ENCODE measurements around the gene PKN2. TPM values are rescaled to one million over a fixed set of nuclear protein-coding genes. Genes with fewer than 3 reads are reported as not detected.

PKN2 gene
- total and polyA plus RNA-seq, 9 of the 15 experiments (the other 6 are each of a cell fraction or from before 2014, with no cell fraction given): 4.5 to 25.3 (median 19.2) TPM

DNA sequence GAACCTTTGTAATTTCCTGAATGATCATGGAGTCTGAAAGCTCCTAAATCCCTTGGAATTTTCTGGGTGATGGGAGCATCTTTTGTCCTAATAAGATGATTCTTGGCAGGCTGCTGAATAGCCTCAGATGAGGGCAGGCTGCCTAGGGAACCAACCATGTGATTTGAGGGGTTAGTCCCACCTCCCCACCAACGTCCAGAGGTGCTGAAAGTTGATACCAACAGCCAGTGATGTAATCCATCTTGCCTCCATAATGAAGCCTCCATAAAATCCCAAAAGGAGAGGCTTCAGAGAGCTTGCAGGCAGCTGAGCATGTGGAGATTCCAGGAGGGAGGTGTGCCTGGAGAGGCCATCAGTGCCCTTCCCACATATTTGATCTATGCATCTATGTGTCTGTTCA is 163.6 kb downstream of the PKN2 start:
- Histone ChIP-seq H3K9me1 (ENCODE audit: control insufficient read depth, insufficient read depth, low read length) (no peaks in the 10 kb centered on the region), H3K36me3 (ENCODE audit: control insufficient read depth, insufficient read depth, low read length) (peaks cover 3% of the 10 kb centered on the region; the same call in 1 of the 3 replicates), H3K9me3 (replicated peaks; ENCODE audit: control insufficient read depth, insufficient read depth, low read depth, low read length) (no peaks in the 10 kb centered on the region), H2AFZ (ENCODE audit: low read depth, low read length) (no peak overlapping the region), H3K27ac (ENCODE audit: extremely low read depth, low read depth, low read length) (no peak overlapping the region), H3K27me3 (ENCODE audit: control insufficient read depth in 2 of 2, insufficient read depth in 2 of 2, low read length in 2 of 2) (no peaks in the 10 kb centered on the region), H3K9ac (ENCODE audit: insufficient read depth in 1 of 2, low read depth in 2 of 2, low read length in 2 of 2) (no peak overlapping the region), H3K4me1 (replicated peaks in 1 of 2; ENCODE audit: control insufficient read depth in 2 of 2, insufficient read depth in 2 of 2, low read length in 2 of 2) (no peaks in the 10 kb centered on the region), H4K20me1 (replicated peaks; ENCODE audit: control insufficient read depth, insufficient read depth, low read length) (no peaks in the 10 kb centered on the region), H3K4me2 (ENCODE audit: insufficient read depth, low read length) (no peak overlapping the region), H3K79me2 (ENCODE audit: control insufficient read depth, insufficient read depth, low read length) (no peaks in the 10 kb centered on the region), H3K4me3 (no peak overlapping the region)
- no TSS peak for BruUV-seq (replicated peaks)
- DNase-seq (ENCODE audit: extremely low read depth in 1 of 4, low spot score in 3 of 4) (no peak), FAIRE-seq (no peak), ATAC-seq (no peak)
- ChIA-PET CTCF (ENCODE audit: low intra/inter-chr PET ratio) (no interaction called here), POLR2A (interaction anchor here (0.7 to 1.9 kb wide), 2 partner anchors 17 to 31 kb away, joined by 3 to 6 read pairs; no protein-coding TSS in a partner anchor)
- intact Hi-C loops (cut with micrococcal nuclease): no loop called here
- whole genome bisulfite sequencing (ENCODE audit: insufficient coverage, low coverage, missing lambda C conversion rate): 0% methylated on average over 1 of the region's 1 CpG
- in situ Hi-C loops (cut with MboI): no loop called here
- TF ChIP-seq PHTF2 (CRISPR knock-in tag; IDR thresholded peaks at IDR 0.05) (no peak), PCBP2 (IDR thresholded peaks at IDR 0.05; ENCODE audit: low read depth, low read length, poor library complexity, severe bottlenecking) (no peak), HIVEP1 (CRISPR knock-in tag; IDR thresholded peaks at IDR 0.05) (no peak), ZKSCAN1 (IDR thresholded peaks at IDR 0.05; ENCODE audit: low read depth, low read length) (no peak), ILK (tag; IDR thresholded peaks at IDR 0.05; ENCODE audit: borderline replicate concordance, low read depth) (no peak), ZNF23 (CRISPR knock-in tag; IDR thresholded peaks at IDR 0.05) (no peak), EZH2 (IDR thresholded peaks at IDR 0.05; ENCODE audit: borderline replicate concordance, low read depth, low read length) (no peak), ZNF282 (CRISPR knock-in tag; IDR thresholded peaks at IDR 0.05) (no peak), ZSCAN32 (CRISPR knock-in tag; IDR thresholded peaks at IDR 0.05) (no peak), ADNP (tag; IDR thresholded peaks at IDR 0.05) (no peak), ZNF780A (CRISPR knock-in tag; IDR thresholded peaks at IDR 0.05) (no peak), IRF2 (CRISPR knock-in tag; IDR thresholded peaks at IDR 0.05) (no peak), MBD2 (IDR thresholded peaks at IDR 0.05; ENCODE audit: borderline replicate concordance, low read depth) (no peak), ZNF408 (CRISPR knock-in tag; IDR thresholded peaks at IDR 0.05; ENCODE audit: low read depth) (no peak), GTF2B (IDR thresholded peaks at IDR 0.05; ENCODE audit: extremely low read depth, insufficient read length) (no peak)
- TF ChIP-seq, protein P1, sequence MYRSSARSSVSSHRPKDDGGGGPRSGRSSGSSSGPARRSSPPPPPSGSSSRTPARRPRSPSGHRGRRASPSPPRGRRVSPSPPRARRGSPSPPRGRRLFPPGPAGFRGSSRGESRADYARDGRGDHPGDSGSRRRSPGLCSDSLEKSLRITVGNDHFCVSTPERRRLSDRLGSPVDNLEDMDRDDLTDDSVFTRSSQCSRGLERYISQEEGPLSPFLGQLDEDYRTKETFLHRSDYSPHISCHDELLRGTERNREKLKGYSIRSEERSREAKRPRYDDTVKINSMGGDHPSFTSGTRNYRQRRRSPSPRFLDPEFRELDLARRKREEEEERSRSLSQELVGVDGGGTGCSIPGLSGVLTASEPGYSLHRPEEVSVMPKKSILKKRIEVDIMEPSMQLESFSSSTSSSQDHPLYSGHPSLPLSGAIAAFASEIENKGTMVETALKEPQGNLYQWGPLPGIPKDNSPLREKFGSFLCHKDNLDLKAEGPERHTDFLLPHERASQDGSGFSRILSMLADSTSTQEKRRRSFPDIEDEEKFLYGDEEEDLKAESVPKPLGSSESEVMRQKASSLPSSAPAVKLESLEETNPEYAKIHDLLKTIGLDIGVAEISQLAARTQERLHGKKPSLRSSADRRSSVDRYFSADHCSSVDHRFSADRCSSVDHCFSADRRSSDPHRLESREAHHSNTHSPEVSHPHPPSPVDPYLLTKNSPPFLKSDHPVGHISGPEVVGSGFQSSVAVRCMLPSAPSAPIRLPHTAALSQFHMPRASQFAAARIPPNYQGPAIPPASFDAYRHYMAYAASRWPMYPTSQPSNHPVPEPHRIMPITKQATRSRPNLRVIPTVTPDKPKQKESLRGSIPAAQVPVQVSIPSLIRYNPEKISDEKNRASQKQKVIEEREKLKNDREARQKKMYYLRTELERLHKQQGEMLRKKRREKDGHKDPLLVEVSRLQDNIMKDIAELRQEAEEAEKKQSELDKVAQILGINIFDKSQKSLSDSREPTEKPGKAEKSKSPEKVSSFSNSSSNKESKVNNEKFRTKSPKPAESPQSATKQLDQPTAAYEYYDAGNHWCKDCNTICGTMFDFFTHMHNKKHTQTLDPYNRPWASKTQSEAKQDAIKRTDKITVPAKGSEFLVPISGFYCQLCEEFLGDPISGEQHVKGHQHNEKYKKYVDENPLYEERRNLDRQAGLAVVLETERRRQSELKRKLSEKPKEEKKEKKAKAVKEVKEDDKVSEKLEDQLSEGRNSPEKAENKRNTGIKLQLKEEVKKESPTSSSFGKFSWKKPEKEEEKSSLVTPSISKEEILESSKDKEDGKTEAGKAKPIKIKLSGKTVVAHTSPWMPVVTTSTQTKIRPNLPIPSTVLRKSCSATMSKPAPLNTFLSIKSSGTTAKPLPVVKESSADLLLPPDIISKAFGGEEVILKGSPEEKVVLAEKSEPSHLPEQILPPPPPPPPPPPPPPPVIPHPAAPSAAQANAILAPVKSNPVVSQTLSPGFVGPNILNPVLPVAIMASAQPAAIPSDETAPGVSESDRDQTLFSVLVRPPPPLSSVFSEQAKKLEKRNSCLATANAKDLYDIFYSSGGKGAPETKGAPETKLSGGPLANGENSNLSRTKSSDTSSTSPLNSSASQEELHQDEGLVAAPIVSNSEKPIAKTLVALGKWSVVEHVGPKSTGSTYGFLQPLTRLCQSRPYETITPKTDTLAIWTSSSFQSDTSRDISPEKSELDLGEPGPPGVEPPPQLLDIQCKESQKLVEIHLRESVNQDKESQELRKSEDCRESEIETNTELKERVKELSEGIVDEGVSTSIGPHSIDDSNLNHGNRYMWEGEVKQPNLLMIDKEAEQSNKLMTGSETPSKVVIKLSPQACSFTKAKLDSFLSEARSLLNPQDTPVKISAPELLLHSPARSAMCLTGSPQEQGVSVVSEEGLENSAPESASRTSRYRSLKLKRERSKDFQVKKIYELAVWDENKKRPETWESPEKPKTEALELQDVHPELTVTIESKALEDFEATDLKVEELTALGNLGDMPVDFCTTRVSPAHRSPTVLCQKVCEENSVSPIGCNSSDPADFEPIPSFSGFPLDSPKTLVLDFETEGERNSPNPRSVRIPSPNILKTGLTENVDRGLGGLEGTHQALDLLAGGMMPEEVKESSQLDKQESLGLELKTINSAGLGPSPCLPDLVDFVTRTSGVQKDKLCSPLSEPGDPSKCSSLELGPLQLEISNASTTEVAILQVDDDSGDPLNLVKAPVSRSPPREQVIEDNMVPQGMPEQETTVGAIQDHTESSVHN (IDR thresholded peaks at IDR 0.05; ENCODE audit: borderline replicate concordance in 1 of 2, low read depth in 1 of 2): no peak

All from K562 (cell line).